Panc1 (cell line): Measurements from ENCODE around the gene GRHL1. TPM values are rescaled to one million over a fixed set of nuclear protein-coding genes. Genes with fewer than 3 reads are reported as not detected.

Experiments used
- ATAC-seq: fragments of 200-7000 bp; cut with Tn5 transposase; 2 replicates; pipeline ENCODE4 v1.9.1; 2020; ENCODE audit warnings: mild to moderate bottlenecking, moderate library complexity
- BruUV-seq: library from RNA; stranded (reverse); fragments of 400-500 nt; replicated peaks from 2 replicates; lab custom pipeline; 2021; lab: Mats Ljungman, UMichigan
- CTCF ChIA-PET: fragments of 300-600 bp; sonication (Branson Sonifier 250); formaldehyde crosslinking; loops from one replicate; lab custom pipeline; 2022; ENCODE audit warnings: antibody characterized with exemption; lab: Charles Lee
- POLR2A ChIA-PET: fragments of 300-600 bp; sonication (Branson Sonifier 250); formaldehyde crosslinking; loops from one replicate; lab custom pipeline; 2022; ENCODE audit warnings: antibody characterized with exemption; lab: Charles Lee
- DNase-seq: peaks from one replicate; pipeline ENCODE4 v3.0.0-alpha.2; 2010; ENCODE audit warnings: low read depth, low spot score
- H3K27ac ChIP-seq: 2 replicates; pipeline ENCODE4 v1.5.1; 2011; ENCODE audit warnings: mild to moderate bottlenecking, low read length, inconsistent platforms
- H3K27me3 ChIP-seq: fragments of 200-500 bp; sonication (Bioruptor generic); 2 replicates; pipeline ENCODE4 v1.6.0; 2014; ENCODE audit warnings: low read length, inconsistent platforms; ENCODE audit not compliant: control insufficient read depth, insufficient read depth
- H3K36me3 ChIP-seq: fragments of 200-500 bp; sonication (Bioruptor generic); 2 replicates; pipeline ENCODE4 v1.5.1; 2014; ENCODE audit warnings: inconsistent platforms, mild to moderate bottlenecking, low read length, moderate library complexity; ENCODE audit not compliant: control insufficient read depth, insufficient read depth
- H3K4me1 ChIP-seq: 2 replicates; pipeline ENCODE4 v1.5.1; 2011; ENCODE audit warnings: inconsistent platforms, mild to moderate bottlenecking, low read length, moderate library complexity; ENCODE audit not compliant: control insufficient read depth, insufficient read depth
- H3K4me3 ChIP-seq, 2 experiments: 2 replicates each; pipeline ENCODE4 v1.5.1; 2011 to 2012; ENCODE audit warnings: low read depth in 2 of 2, low read length in 2 of 2, mild to moderate bottlenecking in 2 of 2, inconsistent platforms in 1 of 2, moderate library complexity in 1 of 2
- H3K9me3 ChIP-seq: fragments of 200-500 bp; sonication (Bioruptor generic); 2 replicates; pipeline ENCODE4 v1.5.1; 2014; ENCODE audit warnings: low read depth, mild to moderate bottlenecking, inconsistent platforms, low read length, moderate library complexity; ENCODE audit not compliant: control insufficient read depth, insufficient read depth
- CTCF ChIP-seq: fragments of 450-650 bp; IDR thresholded peaks from 2 replicates; pipeline ENCODE4 v1.5.1; 2017; ENCODE audit warnings: mild to moderate bottlenecking
- POLR2AphosphoS5 ChIP-seq: IDR thresholded peaks from 2 replicates; pipeline ENCODE4 v1.6.1; 2012; ENCODE audit warnings: mild to moderate bottlenecking, low read depth, low read length, moderate library complexity
- SIN3A ChIP-seq: IDR thresholded peaks from 2 replicates; pipeline ENCODE4 v1.6.1; 2012; ENCODE audit warnings: low read depth, mild to moderate bottlenecking, low read length, moderate library complexity, borderline replicate concordance; ENCODE audit not compliant: insufficient read depth
- TCF7L2 ChIP-seq: IDR thresholded peaks from 2 replicates; pipeline ENCODE4 v1.6.1; 2011; ENCODE audit warnings: mild to moderate bottlenecking, low read depth, low read length, inconsistent platforms
- in situ Hi-C: cut with HindIII; loops from 2 replicates; pipeline ENCODE4 v1.10.0; 2016; ENCODE audit warnings: low sequenced_read_pairs, low pct_unique_long_range_greater_than_20kb
- intact Hi-C: fragments of 100-400 bp; cut with micrococcal nuclease; formaldehyde crosslinking; loops from one replicate; pipeline ENCODE4 v1.10.0; 2022; ENCODE audit not compliant: unreplicated experiment
- total RNA-seq: library from RNA; stranded (reverse); gene quantifications from one replicate; pipeline ENCODE4 v1.2.1, GENCODE V29; 2021; ENCODE audit not compliant: unreplicated experiment
- TF ChIP-seq, protein P1 (sequence below), 2 experiments: IDR thresholded peaks; 2 replicates each; pipeline ENCODE4 v1.6.1; 2011 to 2012; ENCODE audit warnings: low read depth in 2 of 2, control low read depth in 1 of 2, low read length in 1 of 2, mild to moderate bottlenecking in 1 of 2, moderate library complexity in 1 of 2; ENCODE audit not compliant: insufficient read depth in 1 of 2

Gene GRHL1
- total RNA-seq, 1 experiment from 2014 or later = 4.7 TPM

DNA sequence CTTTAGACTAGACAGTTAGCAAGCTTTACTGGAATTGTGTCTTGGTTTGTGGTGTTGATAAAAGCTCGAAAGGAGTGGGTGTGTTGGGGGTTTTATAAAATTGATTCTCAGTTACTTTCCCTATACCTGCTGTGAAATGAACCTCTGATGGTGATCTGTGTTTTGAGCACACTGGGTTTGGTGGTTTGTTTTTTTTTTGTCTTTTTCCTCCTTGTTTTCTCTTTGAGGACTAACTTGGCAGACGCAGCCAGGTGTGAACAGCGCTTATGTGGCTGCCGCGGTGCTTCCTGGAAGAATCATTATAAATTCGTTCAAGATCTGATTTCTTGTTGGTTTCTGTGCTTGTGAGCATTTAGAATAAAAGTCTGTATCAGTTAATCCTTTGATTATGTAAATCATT, 28.5 kb downstream of the GRHL1 start:
- POLR2A ChIA-PET = no interaction called here
- Histone ChIP-seq H3K4me1 (peaks cover 18% of the 10 kb centered on the region), H3K27ac (no peak overlapping the region), H3K36me3 (no peaks in the 10 kb centered on the region), H3K9me3 (no peaks in the 10 kb centered on the region), H3K27me3 (no peaks in the 10 kb centered on the region), H3K4me3 (no peak overlapping the region)
- no TSS peak for BruUV-seq
- TF ChIP-seq SIN3A = no peak
- TF ChIP-seq POLR2AphosphoS5 = no peak
- TF ChIP-seq TCF7L2 = no peak
- TF ChIP-seq, protein P1, sequence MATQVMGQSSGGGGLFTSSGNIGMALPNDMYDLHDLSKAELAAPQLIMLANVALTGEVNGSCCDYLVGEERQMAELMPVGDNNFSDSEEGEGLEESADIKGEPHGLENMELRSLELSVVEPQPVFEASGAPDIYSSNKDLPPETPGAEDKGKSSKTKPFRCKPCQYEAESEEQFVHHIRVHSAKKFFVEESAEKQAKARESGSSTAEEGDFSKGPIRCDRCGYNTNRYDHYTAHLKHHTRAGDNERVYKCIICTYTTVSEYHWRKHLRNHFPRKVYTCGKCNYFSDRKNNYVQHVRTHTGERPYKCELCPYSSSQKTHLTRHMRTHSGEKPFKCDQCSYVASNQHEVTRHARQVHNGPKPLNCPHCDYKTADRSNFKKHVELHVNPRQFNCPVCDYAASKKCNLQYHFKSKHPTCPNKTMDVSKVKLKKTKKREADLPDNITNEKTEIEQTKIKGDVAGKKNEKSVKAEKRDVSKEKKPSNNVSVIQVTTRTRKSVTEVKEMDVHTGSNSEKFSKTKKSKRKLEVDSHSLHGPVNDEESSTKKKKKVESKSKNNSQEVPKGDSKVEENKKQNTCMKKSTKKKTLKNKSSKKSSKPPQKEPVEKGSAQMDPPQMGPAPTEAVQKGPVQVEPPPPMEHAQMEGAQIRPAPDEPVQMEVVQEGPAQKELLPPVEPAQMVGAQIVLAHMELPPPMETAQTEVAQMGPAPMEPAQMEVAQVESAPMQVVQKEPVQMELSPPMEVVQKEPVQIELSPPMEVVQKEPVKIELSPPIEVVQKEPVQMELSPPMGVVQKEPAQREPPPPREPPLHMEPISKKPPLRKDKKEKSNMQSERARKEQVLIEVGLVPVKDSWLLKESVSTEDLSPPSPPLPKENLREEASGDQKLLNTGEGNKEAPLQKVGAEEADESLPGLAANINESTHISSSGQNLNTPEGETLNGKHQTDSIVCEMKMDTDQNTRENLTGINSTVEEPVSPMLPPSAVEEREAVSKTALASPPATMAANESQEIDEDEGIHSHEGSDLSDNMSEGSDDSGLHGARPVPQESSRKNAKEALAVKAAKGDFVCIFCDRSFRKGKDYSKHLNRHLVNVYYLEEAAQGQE (IDR thresholded peaks at IDR 0.05; ENCODE audit: insufficient read depth in 1 of 2, low read depth in 2 of 2, low read length in 1 of 2) = no peak
- no peak for TF ChIP-seq CTCF
- ATAC-seq (no peak), DNase-seq (no peak)
- in situ Hi-C loops (no loop called here), intact Hi-C loops (loop anchor here (5.0 kb wide), 1 partner anchor 67 kb away; no protein-coding TSS in a partner anchor)
- CTCF ChIA-PET = no interaction called here

DNA sequence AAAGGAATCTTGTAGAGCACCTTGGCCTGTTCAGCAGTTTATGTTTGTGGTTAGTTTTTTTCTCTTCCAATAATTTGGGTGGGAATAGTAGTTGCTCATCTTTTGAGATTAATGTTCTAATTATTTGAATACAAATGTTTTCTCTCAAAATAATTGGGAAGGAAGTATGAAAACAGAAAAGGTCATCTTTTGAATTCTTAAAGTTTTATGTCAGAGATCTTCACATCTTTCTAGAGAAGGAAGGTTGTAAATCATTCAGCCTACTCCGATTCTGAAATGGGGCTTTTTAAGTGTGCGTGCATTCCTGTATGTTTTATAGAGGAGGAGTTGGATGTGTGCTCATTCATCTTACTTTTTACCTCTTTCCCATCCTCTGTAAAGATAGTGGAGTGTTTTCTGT, 29.0 kb downstream of the GRHL1 start:
- Histone ChIP-seq H3K27ac (no peak overlapping the region), H3K9me3 (no peaks in the 10 kb centered on the region), H3K4me3 (no peak overlapping the region), H3K36me3 (no peaks in the 10 kb centered on the region), H3K4me1 (peaks cover 13% of the 10 kb centered on the region), H3K27me3 (no peaks in the 10 kb centered on the region)
- no peak for ATAC-seq
- BruUV-seq = no TSS peak
- POLR2A ChIA-PET = no interaction called here
- DNase-seq = no peak
- CTCF ChIA-PET = no interaction called here
- no peak for TF ChIP-seq CTCF
- no peak for TF ChIP-seq TCF7L2
- no peak for TF ChIP-seq SIN3A
- TF ChIP-seq, protein P1 (IDR thresholded peaks at IDR 0.05; ENCODE audit: insufficient read depth in 1 of 2, low read depth in 2 of 2, low read length in 1 of 2) = no peak
- no peak for TF ChIP-seq POLR2AphosphoS5
- intact Hi-C loops (loop anchor here (5.0 kb wide), 1 partner anchor 67 kb away; no protein-coding TSS in a partner anchor), in situ Hi-C loops (no loop called here)
